CD4-positive, alpha-beta T cell treated with Interleukin-4 for 4 hours (primary cell): ENCODE data around the gene KCTD20.
"Not testable (repeated sequence)": the region's sequence is repeated elsewhere in the genome, so short reads cannot be mapped to it uniquely, and the experiment has no call there.

ENCODE experiments used
- DNase-seq: peaks from one replicate; pipeline ENCODE4 v3.0.0-alpha.2; 2020

The KCTD20 gene

GRCh38 chr6:36442671-36443470 is at the start of gene KCTD20, which contains the start of gene PXT1:
KCTD20 (plus strand) TSS chr6:36443000; CDS start chr6:36470098, 27,098 bp downstream.
PXT1 (minus strand) TSS chr6:36442854; CDS start chr6:36426082, 16,772 bp downstream.
- peak; percentile 83 for DNase-seq

GRCh38 chr6:36399970-36400369 is 42.8 kb upstream of the KCTD20 start:
- DNase-seq, result no peak

- DNase-seq, result no peak
Observed at GRCh38 chr6:36402481-36402880, 40.3 kb upstream of the KCTD20 start.

- no peak for DNase-seq
Observed at GRCh38 chr6:36404164-36404563, 38.6 kb upstream of the KCTD20 start.

- not testable (repeated sequence) for DNase-seq
Observed at GRCh38 chr6:36409718-36410117, 33.1 kb upstream of the KCTD20 start.

GRCh38 chr6:36413489-36414480 is 29.0 kb upstream of the KCTD20 start:
- no peak for DNase-seq

GRCh38 chr6:36414481-36414880 is 28.3 kb upstream of the KCTD20 start:
- DNase-seq, result no peak

GRCh38 chr6:36418558-36418957 is 24.2 kb upstream of the KCTD20 start:
- no peak for DNase-seq

GRCh38 chr6:36419310-36419709 is 23.5 kb upstream of the KCTD20 start:
- DNase-seq, result no peak

- no peak for DNase-seq
Observed at GRCh38 chr6:36422714-36423100, 20.1 kb upstream of the KCTD20 start.

GRCh38 chr6:36423101-36423824 is 19.5 kb upstream of the KCTD20 start:
- DNase-seq, result peak; percentile 98

GRCh38 chr6:36426622-36427021 is 16.2 kb upstream of the KCTD20 start:
- DNase-seq, result no peak

GRCh38 chr6:36428911-36429310 is 13.9 kb upstream of the KCTD20 start:
- DNase-seq, result no peak

GRCh38 chr6:36430351-36430750 is 12.4 kb upstream of the KCTD20 start:
- no peak for DNase-seq

GRCh38 chr6:36431197-36431596 is 11.6 kb upstream of the KCTD20 start:
- no peak for DNase-seq

GRCh38 chr6:36432151-36432671 is 10.6 kb upstream of the KCTD20 start:
- no peak for DNase-seq

- DNase-seq, result no peak
Observed at GRCh38 chr6:36436466-36436865, 6.3 kb upstream of the KCTD20 start.

- peak; percentile 84 for DNase-seq
Observed at GRCh38 chr6:36441307-36441894, 1.4 kb upstream of the KCTD20 start.

- DNase-seq, result no peak
Observed at GRCh38 chr6:36442103-36442670, 613 bp upstream of the KCTD20 start.

- peak; percentile 20 for DNase-seq
Observed at GRCh38 chr6:36443471-36444428, 950 bp downstream of the KCTD20 start.

GRCh38 chr6:36444470-36444869 is 1.7 kb downstream of the KCTD20 start:
- no peak for DNase-seq
